ENCODE data around the gene PIK3AP1. TPM values are rescaled to one million over a fixed set of nuclear protein-coding genes. Genes with fewer than 3 reads are reported as not detected.
A peak's percentile ranks its signal among the peaks of the same experiment; 100 is the strongest.

The PIK3AP1 gene
- total and polyA plus RNA-seq, 2 of the 13 experiments (the other 11 are each of a cell fraction or from before 2014, with no cell fraction given), result 3.6 to 13.8 TPM

GRCh38 chr10:96719850-96720421 is 378 bp downstream of the PIK3AP1 start (continued):
- TF ChIP-seq ZBED4 (CRISPR knock-in tag; IDR thresholded peaks at IDR 0.05; ENCODE audit: borderline replicate concordance) (peak; percentile 50; the same call in 1 of the 2 replicates), SOX6 (IDR thresholded peaks at IDR 0.05) (no peak), SOX6 (CRISPR knock-in tag; IDR thresholded peaks at IDR 0.05) (peak; percentile 22; the same call in 1 of the 2 replicates), ZNF691 (CRISPR knock-in tag; IDR thresholded peaks at IDR 0.05; ENCODE audit: borderline replicate concordance, low read depth) (0 out of 2 replicates have a peak, but pooled peaks have one; percentile 61), RBM22 (optimal IDR thresholded peaks at IDR 0.05; ENCODE audit: low read length) (no peak), UBTF (CRISPR knock-in tag; IDR thresholded peaks at IDR 0.05) (peak; percentile 28), STAG1 (CRISPR knock-in tag; IDR thresholded peaks at IDR 0.05) (peak; percentile 71), RAD21 (CRISPR knock-in tag; IDR thresholded peaks at IDR 0.05) (peak; percentile 43; the same call in 1 of the 2 replicates), USF2 (IDR thresholded peaks at IDR 0.05; ENCODE audit: low read depth, low read length) (no peak), USF2 (CRISPR knock-in tag; IDR thresholded peaks at IDR 0.05; ENCODE audit: borderline replicate concordance) (0 out of 2 replicates have a peak, but pooled peaks have one; percentile 30), ZBTB3 (CRISPR knock-in tag; IDR thresholded peaks at IDR 0.05; ENCODE audit: borderline replicate concordance, low read depth) (0 out of 2 replicates have a peak, but pooled peaks have one; percentile 52), ZSCAN31 (CRISPR knock-in tag; IDR thresholded peaks at IDR 0.05; ENCODE audit: low read depth) (0 out of 2 replicates have a peak, but pooled peaks have one; percentile 15), ARID2 (CRISPR knock-in tag; IDR thresholded peaks at IDR 0.05; ENCODE audit: borderline replicate concordance) (no peak), HNF1B (CRISPR knock-in tag; IDR thresholded peaks at IDR 0.05) (peak; percentile 69), ZKSCAN5 (CRISPR knock-in tag; IDR thresholded peaks at IDR 0.05) (no peak), STAT5B (CRISPR knock-in tag; IDR thresholded peaks at IDR 0.05) (no peak), ZNF672 (CRISPR knock-in tag; IDR thresholded peaks at IDR 0.05) (no peak), ZFX (CRISPR knock-in tag; IDR thresholded peaks at IDR 0.05; ENCODE audit: low read depth) (peak; percentile 64), ZSCAN29 (CRISPR knock-in tag; conservative IDR thresholded peaks at IDR 0.05) (peak; percentile 95)
